ENCODE data around the gene MAOB. TPM values are rescaled to one million over a fixed set of nuclear protein-coding genes. Genes with fewer than 3 reads are reported as not detected.

MAOB gene
- 2.2 and 3.4 TPM in 2 replicates for total RNA-seq

DNA sequence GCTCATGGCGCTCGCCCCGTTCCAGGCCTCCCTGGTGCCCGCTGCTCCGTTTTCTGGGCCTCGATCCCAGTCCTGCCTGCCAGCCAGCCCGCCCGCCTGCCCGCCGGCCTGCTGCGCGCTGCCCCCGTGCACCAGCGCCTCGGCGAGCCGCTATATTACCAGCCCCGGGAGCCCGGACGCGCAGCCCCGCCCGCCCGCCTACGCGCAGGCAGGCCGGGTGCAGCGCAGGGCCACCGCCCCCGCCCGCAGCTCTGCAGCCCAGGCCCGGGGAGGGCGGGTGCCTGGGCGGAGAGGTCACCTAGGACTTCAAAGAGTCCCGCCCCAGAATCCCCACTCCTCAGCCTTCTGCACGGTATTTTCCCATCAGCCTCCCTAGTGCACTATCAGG lies at the start of gene MAOB:
Gene MAOB, minus strand, starts transcription at position 157 of the 388 bp plus-strand sequence. Its CDS starts 151 bp downstream, at position 6.

Other genes with a start within 250 kb of the MAOB start
- gene MAOA, start 226.2 kb downstream of the MAOB start, total RNA-seq: 106 and 121 TPM in 2 replicates
- gene NDP, start 90.9 kb upstream of the MAOB start, total RNA-seq: 0.31 and 1.4 TPM in 2 replicates